HEK293T (cell line): ENCODE results near the gene PDE4B.

Experiments used
- ARNT ChIP-seq: fragments of 450-650 bp; IDR thresholded peaks from 2 replicates; pipeline ENCODE4 v1.6.1; 2017; ENCODE audit warnings: mild to moderate bottlenecking
- BHLHE40 ChIP-seq: fragments of 450-650 bp; IDR thresholded peaks from 2 replicates; pipeline ENCODE4 v1.6.1; 2016; ENCODE audit warnings: mild to moderate bottlenecking, moderate library complexity, borderline replicate concordance
- CTBP1 ChIP-seq: fragments of 450-650 bp; IDR thresholded peaks from 2 replicates; pipeline ENCODE4 v1.6.1; 2016; ENCODE audit warnings: borderline replicate concordance
- ELF4 ChIP-seq: fragments of 450-650 bp; IDR thresholded peaks from 2 replicates; pipeline ENCODE4 v1.6.1; 2017; ENCODE audit warnings: antibody characterized with exemption
- FOXA1 ChIP-seq: fragments of 450-650 bp; IDR thresholded peaks from 2 replicates; pipeline ENCODE4 v1.6.1; 2016; ENCODE audit warnings: mild to moderate bottlenecking
- FOXK2 ChIP-seq: fragments of 450-650 bp; IDR thresholded peaks from 2 replicates; pipeline ENCODE4 v1.6.1; 2016; ENCODE audit warnings: mild to moderate bottlenecking
- FOXM1 ChIP-seq: fragments of 450-650 bp; IDR thresholded peaks from 2 replicates; pipeline ENCODE4 v1.6.1; 2017; ENCODE audit warnings: mild to moderate bottlenecking, borderline replicate concordance
- NFRKB ChIP-seq: fragments of 450-650 bp; IDR thresholded peaks from 2 replicates; pipeline ENCODE4 v1.6.1; 2016; ENCODE audit warnings: mild to moderate bottlenecking, moderate library complexity
- SP1 ChIP-seq: fragments of 450-650 bp; IDR thresholded peaks from 2 replicates; pipeline ENCODE4 v1.6.1; 2017
- SUZ12 ChIP-seq: fragments of 450-650 bp; IDR thresholded peaks from 2 replicates; pipeline ENCODE4 v1.6.1; 2016; ENCODE audit warnings: mild to moderate bottlenecking
- TARDBP ChIP-seq: fragments of 450-650 bp; IDR thresholded peaks from 2 replicates; pipeline ENCODE4 v1.6.1; 2016
- ZNF384 ChIP-seq: fragments of 450-650 bp; IDR thresholded peaks from 2 replicates; pipeline ENCODE4 v1.6.1; 2016
- TF ChIP-seq, protein P1 (sequence below): fragments of 450-650 bp; IDR thresholded peaks from 2 replicates; pipeline ENCODE4 v1.6.1; 2016

DNA sequence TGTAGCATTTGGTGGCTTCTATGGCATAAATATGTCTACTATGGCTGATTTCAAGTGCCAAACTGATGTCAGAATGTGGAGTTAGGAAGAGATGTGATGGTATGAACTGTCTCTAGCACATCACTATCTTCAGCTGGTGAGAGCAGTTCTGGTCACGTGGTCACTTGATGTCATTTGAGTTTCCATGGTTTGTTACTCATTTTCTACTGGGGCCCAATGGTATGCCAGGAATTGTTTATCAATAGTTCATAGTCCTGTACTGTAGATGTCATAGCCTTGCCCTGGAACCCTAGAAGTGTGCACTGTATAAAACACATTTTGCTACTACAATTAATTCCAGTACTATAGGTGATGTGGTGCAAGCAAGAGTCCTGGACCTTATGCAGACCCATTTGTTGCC lies 153.7 kb downstream of the PDE4B start:
- TF ChIP-seq CTBP1 (no peak), FOXK2 (no peak), SUZ12 (no peak), NFRKB (no peak), ZNF384 (no peak), ELF4 (no peak), TARDBP (no peak), FOXM1 (no peak), BHLHE40 (no peak), FOXA1 (no peak), ARNT (no peak), SP1 (no peak)
- TF ChIP-seq, protein P1, sequence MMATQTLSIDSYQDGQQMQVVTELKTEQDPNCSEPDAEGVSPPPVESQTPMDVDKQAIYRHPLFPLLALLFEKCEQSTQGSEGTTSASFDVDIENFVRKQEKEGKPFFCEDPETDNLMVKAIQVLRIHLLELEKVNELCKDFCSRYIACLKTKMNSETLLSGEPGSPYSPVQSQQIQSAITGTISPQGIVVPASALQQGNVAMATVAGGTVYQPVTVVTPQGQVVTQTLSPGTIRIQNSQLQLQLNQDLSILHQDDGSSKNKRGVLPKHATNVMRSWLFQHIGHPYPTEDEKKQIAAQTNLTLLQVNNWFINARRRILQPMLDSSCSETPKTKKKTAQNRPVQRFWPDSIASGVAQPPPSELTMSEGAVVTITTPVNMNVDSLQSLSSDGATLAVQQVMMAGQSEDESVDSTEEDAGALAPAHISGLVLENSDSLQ = no peak
